Activated T-cell treated with anti-CD3 and anti-CD28 coated beads for 4 hours (primary cell): ENCODE measurements around the gene PLPP2.
"Not testable (repeated sequence)": the region's sequence is repeated elsewhere in the genome, so short reads cannot be mapped to it uniquely, and the experiment has no call there.

Experiments used
- DNase-seq: peaks from one replicate; pipeline ENCODE4 v3.0.0-alpha.2; 2020

Gene PLPP2

GRCh38 chr19:292281-292884 lies 1.2 kb upstream of the PLPP2 start:
- no peak for DNase-seq

- no peak for DNase-seq
These were observed 518 bp upstream of the PLPP2 start for GRCh38 chr19:291561-292280.

DNA sequence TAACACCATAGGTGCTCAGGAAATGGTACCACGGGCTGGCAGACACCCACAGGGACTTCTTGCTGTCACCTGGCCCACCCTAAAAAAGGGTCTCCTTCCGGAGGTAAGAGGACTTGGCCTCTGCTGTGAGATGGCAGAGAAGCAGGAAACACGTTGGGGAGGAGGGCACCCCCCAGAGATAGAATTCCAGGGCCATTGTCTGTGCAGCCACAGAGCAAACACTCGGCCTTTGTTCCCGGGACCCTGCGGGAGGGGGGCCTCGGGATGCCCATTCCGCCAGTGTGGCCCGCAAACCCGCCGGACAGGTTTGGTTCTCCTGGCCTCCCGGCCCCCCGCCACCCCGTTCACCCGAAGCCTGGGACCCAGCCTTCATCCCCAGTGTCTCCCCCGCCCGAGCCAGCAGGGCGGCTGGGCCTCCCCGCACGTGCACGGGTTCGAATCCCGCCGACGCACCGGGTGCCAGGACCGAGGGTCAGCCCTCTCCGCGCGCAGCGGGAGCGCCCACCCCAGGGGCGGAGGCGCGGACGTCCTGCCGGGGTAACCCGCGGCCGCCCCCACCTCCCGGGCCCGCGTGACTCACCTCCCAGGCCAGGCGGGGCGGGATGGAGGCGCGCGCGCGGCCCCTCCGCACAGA lies 714 bp downstream of the PLPP2 start:
- no peak for DNase-seq

- DNase-seq = peak; percentile 21
These were observed 1.4 kb downstream of the PLPP2 start for GRCh38 chr19:289651-290371.

GRCh38 chr19:288911-289310 lies 2.3 kb downstream of the PLPP2 start:
- DNase-seq = no peak

GRCh38 chr19:287381-287871 lies 3.8 kb downstream of the PLPP2 start:
- DNase-seq = no peak

- no peak for DNase-seq
These were observed 7.8 kb downstream of the PLPP2 start for GRCh38 chr19:283395-283794.

DNA sequence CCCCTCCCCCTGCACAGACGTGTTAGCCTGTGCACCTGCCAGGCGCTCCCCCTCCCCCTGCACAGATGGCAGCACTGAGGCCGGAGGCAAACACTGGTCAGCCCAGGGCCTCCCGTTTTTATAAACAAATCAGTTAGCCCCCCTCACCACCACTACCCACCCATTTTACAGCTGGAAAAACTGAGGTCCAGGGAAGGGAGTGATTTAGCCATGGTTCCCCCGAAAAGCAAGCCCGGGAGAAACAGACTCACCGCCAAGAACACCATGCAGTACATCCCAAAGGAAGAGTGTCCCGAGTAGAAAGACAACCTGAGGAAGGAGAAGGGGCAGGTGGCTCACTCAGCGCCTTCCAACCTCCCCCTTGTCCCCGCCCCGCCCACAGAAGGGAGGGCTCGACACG lies 8.7 kb downstream of the PLPP2 start:
- no peak for DNase-seq

DNA sequence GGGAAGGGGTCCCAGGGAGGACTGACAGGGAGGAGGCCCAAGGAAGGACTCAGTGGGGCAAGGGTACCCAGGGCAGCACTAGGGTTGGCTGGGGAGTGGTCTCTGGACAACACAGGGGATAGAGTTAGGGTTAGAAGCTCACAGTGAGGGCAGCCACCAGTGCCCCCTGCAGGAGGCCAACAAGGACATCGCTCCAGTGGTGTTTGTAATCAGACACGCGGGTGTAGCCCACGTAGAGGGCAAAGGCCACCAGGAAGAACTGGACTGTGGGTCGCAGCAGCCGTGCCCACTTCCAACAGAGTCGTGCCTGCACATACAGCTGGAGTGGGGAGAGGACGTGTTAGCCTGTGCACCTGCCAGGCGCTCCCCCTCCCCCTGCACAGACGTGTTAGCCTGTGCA lies 9.2 kb downstream of the PLPP2 start:
- DNase-seq = no peak

DNA sequence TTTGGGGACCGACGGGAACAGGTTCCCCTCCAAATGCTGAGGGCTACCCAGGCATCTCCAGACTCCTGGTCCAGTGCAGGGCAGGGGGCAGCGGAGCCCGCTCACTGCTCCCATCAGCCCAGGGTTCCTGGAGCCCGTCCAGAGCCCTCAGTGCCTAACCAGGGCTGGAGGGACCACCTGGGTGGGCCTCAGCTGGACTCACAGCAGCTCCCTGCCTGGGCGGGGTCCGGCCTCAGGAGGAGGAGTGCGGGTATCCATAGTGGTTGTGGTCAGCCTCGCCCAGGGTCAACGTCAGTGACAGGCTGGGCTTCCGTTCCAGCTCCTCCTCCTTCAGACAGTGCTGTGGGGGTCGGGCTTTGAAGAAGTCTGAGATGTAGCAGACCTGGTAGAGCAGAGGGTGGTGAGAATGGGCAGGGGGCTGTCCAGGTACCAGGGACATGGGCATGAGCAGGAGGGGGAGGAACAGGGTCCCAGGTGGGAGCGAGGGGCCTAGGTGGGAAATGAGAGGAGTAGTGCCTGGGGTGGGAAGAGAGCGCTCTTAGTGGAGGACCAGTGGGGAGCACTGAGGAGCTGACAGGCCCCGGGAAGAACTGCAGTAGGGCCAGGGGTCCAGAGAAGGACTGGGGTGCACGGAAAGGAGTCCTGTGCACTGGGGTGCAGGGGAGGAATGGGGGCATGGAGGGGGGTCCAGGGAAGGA lies 9.9 kb downstream of the PLPP2 start:
- no peak for DNase-seq

- no peak for DNase-seq
These were observed 10.6 kb downstream of the PLPP2 start for GRCh38 chr19:280541-281009.

- no peak for DNase-seq
These were observed 11.5 kb downstream of the PLPP2 start for GRCh38 chr19:279656-280055.

GRCh38 chr19:279231-279630 lies 12.0 kb downstream of the PLPP2 start:
- DNase-seq = no peak

DNA sequence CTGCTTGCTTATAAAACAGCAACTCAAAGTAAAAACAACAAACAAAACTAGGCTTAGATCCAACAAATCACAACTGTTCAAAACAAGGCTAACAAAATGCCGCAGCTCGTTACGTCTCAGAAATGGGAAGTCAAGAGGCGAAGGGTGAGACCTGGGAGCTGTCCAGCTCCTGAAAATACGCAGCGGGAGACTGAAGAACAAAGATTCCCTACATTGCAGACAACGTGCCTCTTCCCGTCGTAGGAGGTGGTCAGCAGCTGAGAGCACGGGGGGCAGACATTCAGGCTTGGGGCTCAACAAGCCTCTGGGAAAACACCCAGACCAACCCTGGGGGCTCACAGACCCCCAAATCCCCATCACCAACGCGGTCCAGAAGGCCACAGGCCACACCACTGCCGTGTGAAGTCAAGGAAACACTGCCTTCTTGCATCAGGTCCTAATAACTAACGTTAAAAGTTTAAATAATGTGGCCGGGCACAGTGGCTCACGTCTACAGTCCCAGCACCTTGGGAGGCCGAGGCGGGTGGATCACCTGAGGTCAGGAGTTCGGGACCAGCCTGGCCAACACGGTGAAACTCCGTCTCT lies 13.5 kb downstream of the PLPP2 start:
- no peak for DNase-seq

DNA sequence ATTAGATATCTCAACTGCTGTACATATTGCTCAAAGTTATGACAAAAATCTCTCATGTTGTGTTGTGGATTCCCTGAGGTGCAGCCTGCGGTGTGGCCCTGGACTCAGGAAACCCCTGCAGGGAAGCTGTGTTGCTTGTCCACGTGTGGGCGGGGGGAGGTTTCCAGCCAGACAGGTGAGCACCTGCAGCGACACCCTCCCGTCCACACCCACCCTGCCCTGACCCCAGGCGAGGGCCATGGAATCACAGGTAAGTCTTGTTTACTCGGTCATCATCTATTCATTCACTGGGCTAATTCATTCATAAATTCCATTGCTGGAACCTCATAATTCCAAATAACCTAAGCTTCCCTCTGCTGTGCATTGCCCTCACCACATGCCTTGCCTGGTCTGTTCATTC lies 14.1 kb downstream of the PLPP2 start:
- no peak for DNase-seq

- no peak for DNase-seq
These were observed 15.1 kb downstream of the PLPP2 start for GRCh38 chr19:275958-276646.

DNA sequence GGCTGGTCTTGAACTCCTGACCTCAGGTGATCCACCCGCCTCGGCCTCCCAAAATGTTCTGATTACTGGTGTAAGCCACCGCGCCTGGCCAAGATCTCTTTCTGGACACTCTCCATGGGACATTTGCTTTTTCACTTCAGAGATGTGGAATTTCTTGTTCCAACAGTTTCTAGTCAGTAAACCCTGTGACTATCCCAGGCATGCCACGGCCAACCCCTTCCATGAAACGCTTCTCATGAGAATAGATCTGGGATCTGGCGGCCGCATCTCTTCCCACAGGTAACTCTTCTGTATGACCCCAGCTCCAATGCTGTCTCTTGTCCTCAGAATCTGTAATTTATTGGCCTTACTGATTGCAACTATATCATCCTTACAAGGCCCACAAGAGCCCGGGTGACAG lies 16.2 kb downstream of the PLPP2 start:
- DNase-seq = no peak

GRCh38 chr19:273393-273792 lies 17.8 kb downstream of the PLPP2 start:
- no peak for DNase-seq

DNA sequence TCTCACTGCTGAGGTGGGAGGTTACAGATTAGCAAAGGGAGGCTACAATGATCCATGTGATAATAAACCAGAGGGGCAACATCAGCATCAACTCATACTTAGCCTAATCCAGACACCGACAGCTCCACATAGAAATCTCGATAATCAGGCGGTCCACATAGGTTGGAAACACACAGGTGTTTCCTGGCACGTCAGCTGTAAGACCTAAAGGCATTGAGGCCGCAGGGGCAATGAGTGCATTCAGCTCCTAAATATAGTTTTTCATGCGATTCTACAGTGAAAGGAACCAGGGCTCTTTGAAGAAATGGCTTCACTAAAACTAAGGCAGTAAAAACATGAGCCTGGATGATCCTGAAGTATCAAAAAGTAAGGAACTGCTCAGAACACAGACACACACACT lies 19.3 kb downstream of the PLPP2 start:
- DNase-seq = no peak

GRCh38 chr19:270766-271318 lies 20.4 kb downstream of the PLPP2 start:
- not testable (repeated sequence) for DNase-seq

- DNase-seq = no peak
These were observed 22.0 kb downstream of the PLPP2 start for GRCh38 chr19:269241-269640.
